NCI-H460 (cell line): ENCODE data around the gene NRARP. TPM values are rescaled to one million over a fixed set of nuclear protein-coding genes. Genes with fewer than 3 reads are reported as not detected.

Experiments
- total RNA-seq: library from RNA; depleted of rRNA; stranded (reverse); fragments of >200 nt; shearing (Covaris generic); gene quantifications from 2 replicates; pipeline ENCODE4 v1.2.3, GENCODE V29; 2014; rRNA removed

NRARP gene
- total RNA-seq, 1 experiment from 2014 or later: 5.1 TPM

Other genes with a start within 250 kb of the NRARP start
- gene ENTPD2, start 248.2 kb downstream of the NRARP start, total RNA-seq: not detected in 2 replicates
- gene SAPCD2, start 231.7 kb downstream of the NRARP start, total RNA-seq: 32.4 and 43.6 TPM in 2 replicates
- 3.6 and 4.0 TPM in 2 replicates for gene UAP1L1, start 224.8 kb downstream of the NRARP start, total RNA-seq
- gene MAN1B1, start 215.3 kb downstream of the NRARP start, total RNA-seq: 53.6 and 55.5 TPM in 2 replicates
- 111 and 116 TPM in 2 replicates for gene DPP7, start 187.5 kb downstream of the NRARP start, total RNA-seq
- gene GRIN1, start 163.1 kb downstream of the NRARP start, total RNA-seq: not detected in 2 replicates
- gene LRRC26, start 132.2 kb downstream of the NRARP start, total RNA-seq: not detected in 2 replicates
- not detected in 2 replicates for gene TMEM210, start 130.2 kb downstream of the NRARP start, total RNA-seq
- 11.0 and 16.1 TPM in 2 replicates for gene ANAPC2, start 113.7 kb downstream of the NRARP start, total RNA-seq
- 59.3 and 66.1 TPM in 2 replicates for gene SSNA1, start 113.6 kb downstream of the NRARP start, total RNA-seq
- gene TPRN, start 101.5 kb downstream of the NRARP start, total RNA-seq: 7.4 and 8.2 TPM in 2 replicates
- 38.8 and 39.8 TPM in 2 replicates for gene TMEM203, start 96.6 kb downstream of the NRARP start, total RNA-seq
- 11.1 and 13.5 TPM in 2 replicates for gene NDOR1, start 96.6 kb downstream of the NRARP start, total RNA-seq
- gene RNF208, start 80.0 kb downstream of the NRARP start, total RNA-seq: 0.37 and 0.40 TPM in 2 replicates
- gene CYSRT1, start 77.1 kb downstream of the NRARP start, total RNA-seq: 0.59 and 1.4 TPM in 2 replicates
- gene RNF224, start 74.8 kb downstream of the NRARP start, total RNA-seq: not detected in 2 replicates
- not detected in 2 replicates for gene SLC34A3, start 71.4 kb downstream of the NRARP start, total RNA-seq
- 167 and 171 TPM in 2 replicates for gene TUBB4B, start 61.0 kb downstream of the NRARP start, total RNA-seq
- gene STPG3, start 51.0 kb downstream of the NRARP start, total RNA-seq: not detected in 2 replicates
- 41.5 and 43.8 TPM in 2 replicates for gene NELFB, start 46.9 kb downstream of the NRARP start, total RNA-seq
- 30.5 and 32.0 TPM in 2 replicates for gene TOR4A, start 24.5 kb downstream of the NRARP start, total RNA-seq
- 8.4 and 12.8 TPM in 2 replicates for gene EXD3, start 120.9 kb upstream of the NRARP start, total RNA-seq
- 0.92 and 2.0 TPM in 2 replicates for gene NOXA1, start 121.1 kb upstream of the NRARP start, total RNA-seq
- gene ENTPD8, start 139.1 kb upstream of the NRARP start, total RNA-seq: not detected in 2 replicates
- 34.9 and 36.8 TPM in 2 replicates for gene NSMF, start 157.1 kb upstream of the NRARP start, total RNA-seq
- 0.10 and 0.26 TPM in 2 replicates for gene PNPLA7, start 248.1 kb upstream of the NRARP start, total RNA-seq
- 52.1 and 57.5 TPM in 2 replicates for gene MRPL41, start 249.6 kb upstream of the NRARP start, total RNA-seq